OCI-LY1 (cell line): Measurements from ENCODE around the gene AMPD2.

ENCODE experiments used
- CTCF ChIP-seq: fragments of 200-600 bp; sonication (generic), shearing (Covaris generic); IDR thresholded peaks from 2 replicates; pipeline ENCODE4 v1.5.1; 2017; ENCODE audit warnings: mild to moderate bottlenecking, antibody characterized with exemption, low read length, moderate library complexity, mixed read lengths
- EZH2 ChIP-seq: fragments of 200-600 bp; sonication (generic), shearing (Covaris generic); IDR thresholded peaks from 2 replicates; pipeline ENCODE4 v1.8.0; 2017; ENCODE audit warnings: borderline replicate concordance, mixed run types, mild to moderate bottlenecking, antibody characterized with exemption, low read length, moderate library complexity, mixed read lengths

GRCh38 chr1:109592916-109593315 lies 26.7 kb upstream of the AMPD2 start:
- no peak for TF ChIP-seq CTCF
- TF ChIP-seq EZH2, result no peak
